A549 (cell line): ENCODE results near the gene CASP10. TPM values are rescaled to one million over a fixed set of nuclear protein-coding genes. Genes with fewer than 3 reads are reported as not detected.
A peak's percentile ranks its signal among the peaks of the same experiment; 100 is the strongest.
"Not testable (repeated sequence)": the region's sequence is repeated elsewhere in the genome, so short reads cannot be mapped to it uniquely, and the experiment has no call there.

ENCODE experiments used
- ATAC-seq, 2 experiments: fragments of 200-7000 bp in 1 of 2; fragments of >200 bp in 1 of 2; cut with Nextera tagmentation in 1 of 2; cut with Tn5 transposase in 1 of 2; 3 replicates each; pipeline versions ENCODE4 v1.8.0 to v1.9.1; 2018 to 2020; ENCODE audit warnings: mild to moderate bottlenecking in 1 of 2, moderate library complexity in 1 of 2
- CTCF ChIA-PET: fragments of 300-600 bp; sonication (Branson Sonifier 250); formaldehyde crosslinking; extraction: SDS; loops from one replicate; lab custom pipeline; 2021; ENCODE audit warnings: antibody characterized with exemption, inconsistent platforms; lab: Yijun Ruan, JAX
- POLR2A ChIA-PET: fragments of 350-600 bp; formaldehyde crosslinking; extraction: SDS; loops from one replicate; lab custom pipeline; 2021; ENCODE audit warnings: antibody characterized with exemption, inconsistent platforms; lab: Yijun Ruan, JAX
- DNase-seq, 2 experiments: peaks; one replicate each; pipeline versions ENCODE4 v3.0.0 to v3.0.0-alpha.2; 2011 to 2016; ENCODE audit warnings: low read depth in 1 of 2, low spot score in 1 of 2
- FAIRE-seq: peaks from 2 replicates; lab custom pipeline; 2011; peaks lifted over from hg19 to GRCh38; lab: Jason Lieb, UNC
- H3K27ac ChIP-seq, 2 experiments: fragments of >200 bp; sonication (Bioruptor Twin); formaldehyde crosslinking; 3 replicates each; pipeline ENCODE4 v1.5.1; 2016 to 2017
- H3K4me1 ChIP-seq: fragments of >200 bp; sonication (Bioruptor Twin); formaldehyde crosslinking; 3 replicates; pipeline ENCODE4 v1.6.1; 2016
- H3K4me2 ChIP-seq: fragments of >200 bp; sonication (Bioruptor Twin); formaldehyde crosslinking; 3 replicates; pipeline ENCODE4 v1.6.1; 2016
- H3K4me3 ChIP-seq: fragments of >200 bp; sonication (Bioruptor Twin); formaldehyde crosslinking; 3 replicates; pipeline ENCODE4 v1.5.1; 2016
- H3K9me3 ChIP-seq: fragments of >200 bp; sonication (Bioruptor Twin); formaldehyde crosslinking; 3 replicates; pipeline ENCODE4 v1.6.1; 2016
- CBX8 ChIP-seq: fragments of 200-600 bp; sonication (generic); IDR thresholded peaks from 2 replicates; pipeline ENCODE4 v1.6.1; 2016
- CHD2 ChIP-seq: fragments of 150-350 bp; IDR thresholded peaks from 2 replicates; pipeline ENCODE4 v1.6.1; 2014; ENCODE audit warnings: low read length; ENCODE audit not compliant: partially characterized antibody
- CTCF ChIP-seq: fragments of >200 bp; sonication (Bioruptor Twin); formaldehyde crosslinking; IDR thresholded peaks from 3 replicates; pipeline ENCODE4 v1.5.1; 2016
- EP300 ChIP-seq, 2 experiments: fragments of >200 bp; sonication (Bioruptor Twin); formaldehyde crosslinking; IDR thresholded peaks; 2 replicates in 1 of 2; 3 replicates in 1 of 2; pipeline ENCODE4 v1.6.1; 2016 to 2017
- ESRRA ChIP-seq: fragments of 150-350 bp; IDR thresholded peaks from 2 replicates; pipeline ENCODE4 v1.6.1; 2014; ENCODE audit warnings: mild to moderate bottlenecking, low read length, borderline replicate concordance
- FOSL2 ChIP-seq, 2 experiments: fragments of 450-650 bp in 1 of 2; fragments of >200 bp in 1 of 2; sonication (Bioruptor Twin) in 1 of 2; formaldehyde crosslinking; IDR thresholded peaks; 2 replicates each; pipeline versions ENCODE4 v1.5.0 to v1.6.1; 2016 to 2020; ENCODE audit warnings: mild to moderate bottlenecking in 1 of 2, moderate library complexity in 1 of 2
- HEYL ChIP-seq: fragments of 250-450 bp; sonication (Bioruptor Pico); IDR thresholded peaks from 2 replicates; pipeline ENCODE4 v1.8.0; 2021; ENCODE audit warnings: mild to moderate bottlenecking, moderate library complexity
- HMGXB4 ChIP-seq: fragments of 250-450 bp; sonication (Bioruptor Pico); IDR thresholded peaks from 2 replicates; pipeline ENCODE4 v1.5.0; 2021; ENCODE audit warnings: mild to moderate bottlenecking, moderate library complexity, borderline replicate concordance
- HOXB5 ChIP-seq: fragments of 250-450 bp; sonication (Bioruptor Pico); IDR thresholded peaks from 2 replicates; pipeline ENCODE4 v1.5.0; 2020; ENCODE audit warnings: mild to moderate bottlenecking, moderate library complexity
- JUN ChIP-seq, 2 experiments: fragments of >200 bp; sonication (Bioruptor Twin); formaldehyde crosslinking; IDR thresholded peaks; 2 replicates in 1 of 2; 3 replicates in 1 of 2; pipeline ENCODE4 v1.6.1; 2016 to 2017
- KDM5A ChIP-seq: fragments of 200-600 bp; sonication (generic); IDR thresholded peaks from 2 replicates; pipeline ENCODE4 v1.6.1; 2016; ENCODE audit warnings: antibody characterized with exemption, mild to moderate bottlenecking
- MAX ChIP-seq: IDR thresholded peaks from 2 replicates; pipeline ENCODE4 v1.6.1; 2012
- MYC ChIP-seq: IDR thresholded peaks from 2 replicates; pipeline ENCODE4 v1.6.1; 2012; ENCODE audit warnings: mild to moderate bottlenecking, inconsistent platforms, low read length, improper control_type of control experiment, borderline replicate concordance
- NFE2L2 ChIP-seq: fragments of 150-350 bp; conservative IDR thresholded peaks from 2 replicates; pipeline ENCODE4 v1.6.1; 2014; ENCODE audit warnings: low read length
- PBX3 ChIP-seq: IDR thresholded peaks from 2 replicates; pipeline ENCODE4 v1.6.1; 2012
- PHF8 ChIP-seq: fragments of 200-600 bp; sonication (generic); IDR thresholded peaks from 2 replicates; pipeline ENCODE4 v1.6.1; 2016; ENCODE audit warnings: low read depth, mild to moderate bottlenecking, antibody characterized with exemption, moderate library complexity, borderline replicate concordance
- SMC3 ChIP-seq: fragments of >200 bp; sonication (Bioruptor Twin); formaldehyde crosslinking; IDR thresholded peaks from 3 replicates; pipeline ENCODE4 v1.6.1; 2018; ENCODE audit warnings: inconsistent platforms
- TP53 ChIP-seq: fragments of 250-450 bp; sonication (Bioruptor Pico); IDR thresholded peaks from 2 replicates; pipeline ENCODE4 v1.5.0; 2021; ENCODE audit warnings: mild to moderate bottlenecking, moderate library complexity
- USF2 ChIP-seq: fragments of 450-650 bp; IDR thresholded peaks from 2 replicates; pipeline ENCODE4 v1.6.1; 2014; ENCODE audit warnings: antibody characterized with exemption
- ZNF302 ChIP-seq: fragments of 250-450 bp; sonication (Bioruptor Pico); IDR thresholded peaks from 2 replicates; pipeline ENCODE4 v1.9.0; 2021; ENCODE audit warnings: inconsistent platforms, mild to moderate bottlenecking, moderate library complexity
- ZSCAN20 ChIP-seq: fragments of 250-450 bp; sonication (Bioruptor Pico); IDR thresholded peaks from 2 replicates; pipeline ENCODE4 v1.8.0; 2022; ENCODE audit warnings: mild to moderate bottlenecking, moderate library complexity
- WGBS: methylation state at CpG from one replicate; pipeline ENCODE4 v1.1.6; 2017; ENCODE audit errors: missing lambda C conversion rate; 5-methylcytosine and 5-hydroxymethylcytosine counted together
- polyA plus RNA-seq, 4 experiments: library from polyadenylated mRNA; depleted of rRNA in 3 of 4; stranded (reverse); fragments of >200 nt; fragmentation: RNase III in 1 of 4; extraction: RNeasy Plus Mini Kit Qiagen cat#74134 plus additional on column Dnase treatment in 1 of 4; gene quantifications; 2 replicates in 3 of 4; 3 replicates in 1 of 4; pipeline ENCODE4 v1.2.3, GENCODE V29; 2011 to 2017

CASP10 gene
- polyA plus RNA-seq, 2 of the 4 experiments (the other 2 are of a cell fraction), result 3.0 to 6.5 TPM

GRCh38 chr2:201183365-201183727 is 405 bp downstream of the CASP10 start:
- 0 out of 2 replicates have a peak, but pooled peaks have one; percentile 21 for TF ChIP-seq PHF8
- TF ChIP-seq FOSL2 (IDR thresholded peaks at IDR 0.05), result no peak
- TF ChIP-seq FOSL2 (CRISPR knock-in tag; IDR thresholded peaks at IDR 0.05), result no peak
- TF ChIP-seq CHD2, result no peak
- no peak for TF ChIP-seq ZSCAN20 (CRISPR knock-in tag)
- TF ChIP-seq HEYL (CRISPR knock-in tag), result no peak
- no peak for TF ChIP-seq CTCF
- peak in 1 of 2 experiments; percentile 14; a peak in 3 of 6 replicates for ATAC-seq
- Histone ChIP-seq H3K4me2 (peak overlapping the region; percentile 76), H3K9me3 (no peaks in the 10 kb centered on the region), H3K4me3 (peak overlapping the region; percentile 52), H3K27ac (peak overlapping the region; percentile 73 to 85), H3K4me1 (peaks cover 11% of the 10 kb centered on the region; the same call in 2 of the 3 replicates)
- WGBS, result 10% methylated on average over 4 of the region's 4 CpGs
- no peak for DNase-seq
- CTCF ChIA-PET, result interaction anchor here (0.6 to 2.6 kb wide), 18 partner anchors 9 to 287 kb away, joined by 3 to 45 read pairs (median 5); no protein-coding TSS in a partner anchor
- no peak for FAIRE-seq
- POLR2A ChIA-PET, result interaction anchor here (0.6 to 2.3 kb wide), 5 partner anchors 50 to 250 kb away, joined by 3 to 23 read pairs (median 5); partner anchors contain the start of gene ORC2

GRCh38 chr2:201183835-201184234 is 894 bp downstream of the CASP10 start:
- CTCF ChIA-PET, result interaction anchor here (0.6 to 2.5 kb wide), 9 partner anchors 8 to 283 kb away, joined by 3 to 45 read pairs (median 8); no protein-coding TSS in a partner anchor
- not testable (repeated sequence) for ATAC-seq, FAIRE-seq, DNase-seq, H3K9me3 ChIP-seq
- WGBS, result 89% methylated on average over 5 of the region's 5 CpGs
- Histone ChIP-seq H3K4me3 (peak overlapping the region; percentile 52), H3K4me2 (peak overlapping the region; percentile 76), H3K4me1 (peaks cover 11% of the 10 kb centered on the region; the same call in 2 of the 3 replicates), H3K27ac (peak overlapping the region in 1 of 2 experiments; percentile 85; a peak in 1 of 6 replicates)
- POLR2A ChIA-PET, result interaction anchor here (2.3 kb wide), 1 partner anchor 49 kb away, joined by 23 read pairs; no protein-coding TSS in a partner anchor

GRCh38 chr2:201184248-201184647 is 1.3 kb downstream of the CASP10 start:
- CTCF ChIA-PET, result interaction anchor here (2.1 kb wide), 1 partner anchor 283 kb away, joined by 11 read pairs; no protein-coding TSS in a partner anchor
- H3K4me3 ChIP-seq, ATAC-seq, H3K9me3 ChIP-seq, DNase-seq, FAIRE-seq: not testable (repeated sequence)
- Histone ChIP-seq H3K27ac (0 out of 6 replicates have a peak overlapping the region, but pooled peaks of 1 of the 2 experiments have one; percentile 3), H3K4me2 (peak overlapping the region; percentile 76), H3K4me1 (peaks cover 11% of the 10 kb centered on the region; the same call in 2 of the 3 replicates)
- WGBS, result 93% methylated on average over 6 of the region's 6 CpGs
- POLR2A ChIA-PET, result interaction anchor here (2.3 kb wide), 1 partner anchor 49 kb away, joined by 23 read pairs; no protein-coding TSS in a partner anchor

GRCh38 chr2:201185863-201186262 is 2.9 kb downstream of the CASP10 start:
- CTCF ChIA-PET, result interaction anchor here (0.9 to 2.0 kb wide), 4 partner anchors 8 to 1011 kb away, joined by 3 to 9 read pairs (median 4); no protein-coding TSS in a partner anchor
- Histone ChIP-seq H3K4me3 (no peak overlapping the region), H3K4me2 (no peak overlapping the region), H3K9me3 (no peaks in the 10 kb centered on the region), H3K4me1 (peaks cover 11% of the 10 kb centered on the region; the same call in 2 of the 3 replicates), H3K27ac (no peak overlapping the region)
- FAIRE-seq (no peak), ATAC-seq (no peak), DNase-seq (no peak)
- TF ChIP-seq HMGXB4 (CRISPR knock-in tag) (no peak), EP300 (IDR thresholded peaks at IDR 0.05) (no peak), PBX3 (no peak), ESRRA (no peak), FOSL2 (IDR thresholded peaks at IDR 0.05) (no peak), FOSL2 (CRISPR knock-in tag; IDR thresholded peaks at IDR 0.05) (no peak), ZNF302 (CRISPR knock-in tag) (no peak), HEYL (CRISPR knock-in tag) (no peak), MYC (no peak), MAX (no peak), SMC3 (no peak), TP53 (CRISPR knock-in tag) (no peak), JUN (IDR thresholded peaks at IDR 0.05) (no peak), KDM5A (no peak), ZSCAN20 (CRISPR knock-in tag) (no peak), NFE2L2 (no peak), USF2 (no peak), CBX8 (no peak), HOXB5 (CRISPR knock-in tag) (no peak)
- POLR2A ChIA-PET, result no interaction called here
- 79% methylated on average over 4 of the region's 4 CpGs for WGBS
